ENCODE results near the gene DNASE1L1.
"Not testable (repeated sequence)": the region's sequence is repeated elsewhere in the genome, so short reads cannot be mapped to it uniquely, and the experiment has no call there.

The DNASE1L1 gene

GRCh38 chrX:154403192-154403591 lies 5.9 kb downstream of the DNASE1L1 start:
- DNase-seq, result no peak

DNA sequence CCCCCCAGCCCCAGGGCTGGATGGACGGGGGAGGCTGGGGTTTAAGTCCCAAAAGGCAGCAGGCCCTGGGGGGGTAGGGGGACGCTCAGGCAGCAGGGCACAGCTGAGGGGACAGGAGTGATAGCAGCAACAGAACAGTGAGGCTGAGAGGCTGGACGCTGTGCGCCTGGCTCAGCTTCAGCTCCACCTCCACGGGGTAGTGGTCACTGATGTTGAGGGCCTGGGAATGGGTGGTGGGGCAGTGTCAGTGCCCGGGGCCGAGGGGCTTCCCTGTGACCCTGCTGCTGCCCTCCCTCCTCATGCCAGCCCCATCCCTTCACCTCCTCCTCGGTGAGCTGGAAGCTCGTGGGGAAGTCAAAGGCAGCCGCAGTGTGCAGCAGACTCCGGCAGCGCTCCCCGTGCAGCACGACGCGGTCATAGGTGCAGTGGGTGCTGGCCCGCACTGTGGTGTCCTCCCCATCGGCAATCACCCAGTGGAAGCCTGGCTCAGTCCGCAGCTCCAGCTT lies 6.4 kb downstream of the DNASE1L1 start:
- no peak for DNase-seq

DNA sequence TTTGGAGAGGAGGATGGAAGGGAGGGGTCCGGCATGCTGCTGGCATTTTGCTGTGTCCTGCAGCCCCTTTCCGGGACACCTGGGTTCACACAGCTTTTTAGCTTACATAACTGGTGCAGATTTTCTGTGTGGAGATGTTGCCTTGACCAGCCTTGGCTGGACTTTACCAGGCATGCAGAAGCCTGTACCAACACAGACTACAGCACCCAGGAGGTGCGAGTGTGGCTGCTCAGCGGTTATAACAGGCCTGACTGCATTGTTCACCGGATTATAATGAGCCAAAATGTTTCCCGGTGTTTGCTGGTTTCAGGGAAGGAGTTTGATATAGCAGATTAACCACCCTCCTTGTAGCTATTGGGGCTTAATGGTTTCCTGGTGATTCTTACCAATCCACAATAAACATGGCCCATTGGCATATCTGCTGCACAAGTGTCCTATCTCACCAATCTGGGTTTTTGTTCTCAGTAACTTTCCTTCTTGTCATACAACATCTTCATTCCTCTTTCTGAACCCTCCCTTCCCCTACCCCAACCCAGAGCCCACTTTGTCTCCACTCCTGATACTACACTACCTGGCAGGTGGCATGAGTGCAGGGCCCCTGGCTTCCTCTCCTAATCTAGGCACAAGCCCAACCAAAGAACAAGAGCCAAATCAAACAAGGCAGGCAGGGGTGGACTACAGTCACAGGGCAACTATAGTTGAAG lies 7.0 kb downstream of the DNASE1L1 start:
- no peak for DNase-seq

DNA sequence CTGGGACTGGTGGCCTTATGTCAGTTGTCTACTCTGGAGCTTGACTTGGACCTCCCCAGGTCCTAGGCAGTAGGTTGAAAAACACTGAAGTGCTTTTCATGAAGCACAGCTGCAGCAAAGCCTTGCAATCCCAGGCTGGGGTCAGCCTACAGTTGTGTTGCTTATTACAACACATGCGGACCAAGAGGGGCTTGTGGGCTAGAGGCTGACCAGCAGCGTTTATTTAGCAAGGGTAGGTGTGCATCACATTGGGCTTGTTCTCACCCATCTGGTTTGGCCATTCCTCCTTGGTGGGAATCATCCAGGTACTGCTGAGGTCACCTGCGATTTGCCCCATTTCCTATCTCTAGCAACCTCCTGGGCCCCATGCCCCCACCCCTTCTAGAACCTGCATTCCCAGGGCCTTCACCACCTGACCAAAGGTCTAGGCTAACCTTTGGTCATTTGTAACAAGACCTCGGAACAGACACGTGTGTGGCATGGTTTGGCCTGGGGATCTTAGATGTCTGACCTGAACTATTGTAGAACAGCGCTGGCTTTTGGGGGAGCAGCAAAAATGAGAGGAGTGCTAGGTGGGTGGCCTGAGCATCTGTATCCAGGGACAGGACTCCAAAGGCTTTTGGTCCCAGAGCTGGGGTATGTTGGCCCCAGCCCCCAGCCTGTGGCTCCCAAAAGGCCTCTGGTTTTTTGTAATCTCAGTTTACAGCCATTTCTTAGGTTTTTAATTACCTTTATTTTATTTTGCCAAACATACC lies 7.8 kb downstream of the DNASE1L1 start:
- DNase-seq, result no peak

GRCh38 chrX:154400369-154400817 lies 8.7 kb downstream of the DNASE1L1 start:
- DNase-seq, result not testable (repeated sequence)

DNA sequence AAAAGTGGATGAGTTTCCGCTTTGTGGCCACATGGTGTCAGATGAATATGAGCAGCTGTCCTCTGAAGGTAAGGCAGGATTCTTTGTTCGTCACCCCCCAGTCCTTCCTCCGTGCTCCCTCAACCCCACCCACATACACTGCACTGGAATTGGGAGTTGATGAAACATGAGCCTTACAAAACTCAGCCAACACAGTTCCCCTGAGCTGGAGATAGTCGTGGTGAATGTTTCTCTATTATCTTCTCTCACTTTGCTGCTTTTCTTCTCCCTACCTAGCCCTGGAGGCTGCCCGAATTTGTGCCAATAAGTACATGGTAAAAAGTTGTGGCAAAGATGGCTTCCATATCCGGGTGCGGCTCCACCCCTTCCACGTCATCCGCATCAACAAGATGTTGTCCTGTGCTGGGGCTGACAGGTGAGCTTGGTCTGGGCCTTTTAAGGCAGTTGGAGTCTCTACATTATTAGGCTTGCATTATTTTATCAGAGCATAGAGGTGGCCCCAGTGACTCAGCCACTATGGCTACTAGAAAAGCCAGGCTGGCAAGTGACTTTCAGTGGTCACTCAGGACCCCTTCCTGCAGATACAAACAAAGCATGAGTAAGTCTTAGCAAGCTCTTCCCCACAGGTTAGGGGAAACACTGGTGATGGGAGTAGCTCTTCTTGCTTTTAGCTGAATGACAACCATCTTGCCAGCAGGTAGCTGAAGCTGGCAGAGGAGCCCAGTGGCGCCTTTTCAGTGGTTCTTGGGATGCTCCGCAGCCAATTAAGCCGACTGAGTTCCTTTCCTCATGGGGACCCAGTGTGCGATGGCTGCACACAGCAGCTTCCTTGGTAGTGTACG lies 9.3 kb downstream of the DNASE1L1 start:
- no peak for DNase-seq

DNA sequence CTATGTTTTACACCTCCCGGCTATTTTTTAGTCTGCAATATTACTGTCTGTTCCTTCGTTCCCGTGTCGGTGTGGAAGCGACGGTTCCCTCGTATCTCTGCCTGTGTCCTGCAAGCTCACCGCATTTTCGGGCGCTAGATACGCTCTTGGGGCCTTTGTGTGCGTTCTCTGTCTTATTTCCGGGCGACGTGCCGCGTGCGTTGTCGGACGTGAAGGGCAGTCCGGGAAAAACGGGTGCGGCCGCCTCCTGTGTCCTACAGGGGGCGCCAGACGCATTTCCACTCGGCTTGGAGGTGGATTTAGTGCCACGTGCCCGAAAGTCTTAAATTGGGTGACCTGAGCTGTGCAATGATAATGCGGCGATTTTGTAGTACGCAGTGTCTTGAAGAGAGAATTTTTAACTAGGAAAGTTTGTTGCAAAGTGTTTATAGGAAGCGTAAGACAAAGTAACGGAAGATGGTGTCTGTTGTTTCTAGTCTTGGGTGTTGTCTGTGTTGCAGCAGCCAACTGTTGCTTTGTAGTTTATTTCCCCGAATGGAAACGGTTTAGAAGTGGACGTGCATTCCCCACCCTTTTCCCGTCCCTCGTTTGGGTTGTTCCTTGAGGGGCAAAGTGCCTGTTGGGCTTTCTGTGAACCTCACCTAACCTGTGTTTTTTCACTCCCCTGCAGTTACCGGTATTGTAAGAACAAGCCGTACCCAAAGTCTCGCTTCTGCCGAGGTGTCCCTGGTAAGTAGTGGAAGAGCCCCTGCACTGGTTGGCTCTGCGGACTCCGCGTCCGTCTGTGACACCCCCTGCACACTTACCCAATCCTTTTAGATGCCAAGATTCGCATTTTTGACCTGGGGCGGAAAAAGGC lies 10.2 kb downstream of the DNASE1L1 start:
- DNase-seq, result peak; percentile 75

DNA sequence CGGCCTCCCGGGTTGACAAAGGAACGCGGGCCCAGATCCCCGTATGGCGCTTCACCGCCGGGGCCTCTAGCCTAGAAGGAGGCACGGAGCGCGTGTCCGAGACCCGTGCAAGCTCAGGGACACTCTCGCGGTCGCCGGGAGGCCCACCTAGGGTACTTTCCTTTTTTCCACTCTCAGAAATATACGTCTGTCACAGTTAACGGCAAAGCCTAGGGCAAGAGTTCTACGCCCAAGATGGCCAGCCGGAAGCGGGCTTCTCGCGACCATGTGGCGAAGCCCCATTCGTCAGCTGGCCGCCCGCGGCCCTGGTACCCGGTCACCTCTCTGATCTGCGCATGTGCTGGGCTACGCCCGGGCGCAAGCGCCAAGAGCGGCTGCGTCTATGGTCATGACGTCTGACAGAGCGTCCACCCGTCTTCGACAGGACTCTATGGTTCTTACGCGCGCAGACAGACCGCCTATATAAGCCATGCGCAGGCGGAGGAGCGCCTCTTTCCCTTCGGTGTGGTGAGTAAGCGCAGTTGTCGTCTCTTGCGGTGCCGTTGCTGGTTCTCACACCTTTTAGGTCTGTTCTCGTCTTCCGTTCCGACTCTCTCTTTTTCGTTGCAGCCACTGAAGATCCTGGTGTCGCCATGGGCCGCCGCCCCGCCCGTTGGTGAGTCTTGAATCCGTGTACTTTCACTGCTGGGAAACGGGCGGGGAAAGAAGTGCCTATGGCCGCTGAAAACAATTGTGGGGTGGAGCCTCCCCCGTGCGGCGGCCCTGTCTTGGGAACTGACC lies 11.0 kb downstream of the DNASE1L1 start, which contains the start of gene RPL10:
RPL10 (plus strand) TSS at position 490 of the 780 bp plus-strand sequence; CDS start at position 633, 143 bp downstream.
- DNase-seq, result peak; percentile 90

GRCh38 chrX:154396973-154397887 lies 11.8 kb downstream of the DNASE1L1 start:
- peak; percentile 73 for DNase-seq

DNA sequence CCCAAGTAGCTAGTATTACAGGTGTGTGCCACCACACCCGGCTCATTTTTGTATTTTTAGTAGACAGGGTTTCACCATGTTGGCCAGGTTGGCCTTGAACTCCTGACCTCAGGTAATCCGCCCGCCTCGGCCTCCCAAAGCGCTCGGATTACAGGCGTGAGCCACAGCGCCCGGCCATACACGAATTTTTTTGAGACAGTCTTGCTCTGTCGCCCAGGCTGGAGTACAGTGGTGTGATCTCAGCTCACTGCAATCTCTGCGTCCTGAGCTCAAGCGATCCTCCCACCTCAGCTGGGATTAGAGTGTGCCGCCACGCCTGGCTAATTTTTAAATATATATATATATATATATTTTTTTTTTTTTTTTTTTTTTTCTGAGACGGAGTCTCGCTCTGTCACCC lies 12.7 kb downstream of the DNASE1L1 start:
- not testable (repeated sequence) for DNase-seq

DNA sequence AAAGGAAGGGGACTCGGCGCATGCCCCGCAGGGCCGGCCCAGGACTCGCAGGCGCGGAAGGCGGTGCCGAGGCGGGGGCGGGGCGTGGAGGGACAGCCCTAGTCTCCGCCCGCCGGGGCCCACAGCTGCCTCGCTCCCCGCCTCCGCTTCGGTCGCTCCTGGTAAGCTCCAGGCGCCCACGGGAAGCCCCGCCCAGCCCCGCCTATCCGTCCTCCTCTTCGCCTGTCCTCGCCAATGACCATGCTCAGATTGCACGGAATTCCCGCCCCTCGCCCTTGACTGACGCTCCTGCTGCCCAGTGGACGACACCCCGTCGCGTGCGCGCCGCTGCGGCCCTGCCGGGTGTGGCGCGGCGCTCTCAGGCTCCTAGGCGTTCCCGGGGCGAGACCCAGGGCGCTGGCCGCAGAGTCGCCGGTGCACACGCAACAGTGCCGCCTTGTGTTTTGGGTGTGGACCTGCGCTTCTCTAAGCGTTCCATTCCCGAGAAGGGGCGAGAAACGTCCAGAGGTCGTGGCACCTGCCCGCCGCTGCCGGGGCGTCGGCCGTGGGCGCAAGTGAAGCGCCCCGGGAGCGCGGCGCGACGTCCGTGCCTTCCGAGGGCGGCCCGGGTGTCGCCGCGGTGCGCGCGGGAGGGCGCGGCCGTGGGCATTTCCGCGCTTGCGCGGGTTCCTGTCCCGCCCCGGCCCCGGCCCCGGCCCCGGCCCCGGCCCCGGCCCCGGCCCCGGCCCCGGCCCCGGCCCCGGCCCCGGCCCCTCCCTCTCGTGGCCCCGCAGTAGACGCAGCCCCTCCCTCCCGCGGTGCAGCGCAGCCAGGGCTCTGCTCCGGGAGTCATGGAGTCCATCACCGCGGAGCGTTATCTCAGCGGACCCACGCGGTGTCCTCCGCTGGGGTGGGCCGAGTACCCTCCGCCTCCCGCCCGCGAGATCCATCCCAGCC lies 19.0 kb downstream of the DNASE1L1 start:
- not testable (repeated sequence) for DNase-seq

- not testable (repeated sequence) for DNase-seq
These were observed 20.4 kb downstream of the DNASE1L1 start for GRCh38 chrX:154388649-154389048.

DNA sequence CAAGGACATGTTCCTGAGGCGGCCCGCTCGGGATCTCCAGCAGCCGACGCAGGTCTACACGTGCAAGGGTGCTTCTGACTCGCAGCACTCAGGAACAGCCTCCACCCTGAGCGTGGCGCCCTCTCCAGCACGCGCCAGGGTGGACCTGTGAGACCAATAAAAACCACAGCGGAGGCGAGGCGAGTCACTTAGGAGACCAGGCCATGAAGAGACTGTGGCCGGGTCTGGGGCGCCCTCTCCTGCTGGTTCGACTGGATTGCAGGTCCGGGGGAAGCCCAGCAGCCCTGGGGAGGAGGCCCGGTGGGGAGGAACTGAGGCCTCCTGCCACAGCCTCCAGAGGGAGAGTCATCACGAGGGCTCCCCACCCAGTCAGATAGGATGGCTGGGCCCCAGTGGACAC lies 21.0 kb downstream of the DNASE1L1 start:
- not testable (repeated sequence) for DNase-seq

- no peak for DNase-seq
These were observed 24.7 kb downstream of the DNASE1L1 start for GRCh38 chrX:154384284-154384892.

DNA sequence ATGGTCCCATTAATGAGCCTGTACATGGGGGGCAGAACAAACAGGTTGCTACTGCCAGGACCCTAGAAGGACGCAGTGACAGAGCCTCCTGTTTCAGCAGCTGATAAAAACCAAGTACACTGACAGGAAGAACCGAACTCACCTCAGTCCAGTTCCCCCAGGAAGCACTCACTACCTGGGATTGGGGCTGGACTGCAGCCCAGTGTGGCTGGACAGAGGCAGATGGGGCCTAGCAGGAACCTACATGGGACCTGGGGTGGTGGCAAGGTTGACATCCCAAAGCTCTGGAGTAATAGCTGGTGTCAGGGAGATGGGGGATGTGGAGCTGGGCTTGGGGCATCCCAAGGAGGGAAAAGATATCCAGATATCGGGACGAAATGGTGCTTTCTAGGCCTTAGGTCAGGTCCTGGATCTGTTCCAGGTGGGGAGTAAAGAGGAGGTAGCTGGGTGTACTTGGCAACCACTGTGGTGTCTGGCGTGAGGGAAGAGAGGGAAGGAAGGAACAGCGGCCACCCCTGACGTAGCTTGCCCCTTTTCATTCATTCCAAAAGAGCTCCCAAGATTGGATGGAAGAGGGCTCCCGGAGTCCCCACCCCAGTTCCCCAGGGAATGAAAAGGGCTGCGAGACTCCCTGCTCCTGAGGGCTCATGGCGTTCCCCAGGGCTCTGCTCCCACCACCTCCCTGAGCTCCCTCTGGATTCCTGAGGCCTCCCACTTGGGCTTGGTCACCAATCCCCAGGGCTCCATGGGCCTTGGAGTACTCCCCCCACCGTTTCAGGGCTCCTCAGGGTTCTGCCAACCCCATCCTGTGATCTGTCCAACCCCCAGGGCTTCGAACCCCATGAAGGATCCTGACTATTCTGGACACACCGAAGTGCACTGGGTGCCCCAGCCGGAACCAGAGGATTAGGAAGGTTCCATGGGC lies 25.4 kb downstream of the DNASE1L1 start:
- no peak for DNase-seq

DNA sequence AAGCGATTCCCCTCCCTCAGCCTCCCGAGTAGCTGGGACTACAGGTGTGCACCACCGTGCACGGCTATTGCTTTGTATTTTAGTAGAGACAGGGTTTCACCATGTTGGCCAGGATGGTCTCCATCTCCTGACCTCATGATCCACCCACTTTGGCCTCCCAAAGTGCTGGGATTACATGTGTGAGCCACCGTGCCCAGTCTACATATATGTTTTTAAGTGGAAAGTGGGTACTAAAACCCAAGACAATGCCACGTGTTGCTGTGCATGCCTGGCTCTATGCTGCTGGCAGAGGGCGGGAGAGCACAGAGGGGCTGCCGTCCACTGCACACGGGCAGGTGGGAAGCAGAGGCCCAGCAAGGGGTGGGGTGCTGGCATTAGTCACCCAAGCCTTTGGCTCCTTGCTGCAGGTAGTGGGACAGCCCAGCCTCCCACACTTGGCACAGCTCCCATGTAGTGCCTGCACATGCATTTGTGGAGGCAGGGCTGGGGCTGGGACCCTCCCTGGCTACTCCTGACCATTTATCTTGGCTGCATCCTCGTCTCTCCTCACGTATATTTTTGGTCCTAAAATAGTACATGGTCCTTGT lies 26.5 kb downstream of the DNASE1L1 start:
- DNase-seq, result no peak

GRCh38 chrX:154381271-154381670 lies 27.8 kb downstream of the DNASE1L1 start:
- no peak for DNase-seq

Data from stimulated activated naive CD4-positive, alpha-beta T cell treated with Interleukin-2 at 50 U/mL for 16 hours (primary cell).